Measurements from ENCODE around the gene ABCB10. TPM values are rescaled to one million over a fixed set of nuclear protein-coding genes. Genes with fewer than 3 reads are reported as not detected.

ABCB10 gene
- total and polyA plus RNA-seq, 4 donors: 6.2 to 190 (median 11.5) TPM

GRCh38 chr1:229508823-229509337, 49.6 kb downstream of the ABCB10 start:
- Histone ChIP-seq H3K36me3 (ENCODE audit: control insufficient read depth in 4 of 4, insufficient read depth in 3 of 4, low read depth in 1 of 4, low read length in 3 of 4) (peaks cover 0 to 7% (median 0%) of the 10 kb centered on the region in 4 donors), H3K27ac (ENCODE audit: low read depth in 1 of 2, low read length in 2 of 2) (peak overlapping the region; percentile 78 to 96), H3K9ac (ENCODE audit: low read depth in 1 of 2, low read length in 2 of 2) (peak overlapping the region; percentile 88 to 96), H3K27me3 (ENCODE audit: control insufficient read depth in 4 of 4, insufficient read depth in 4 of 4, low read length in 3 of 4) (no peaks in the 10 kb centered on the region), H3K4me1 (ENCODE audit: control insufficient read depth in 4 of 4, insufficient read depth in 4 of 4, low read length in 3 of 4) (peaks cover 0 to 25% (median 15%) of the 10 kb centered on the region in 4 donors), H3K9me3 (ENCODE audit: control insufficient read depth in 4 of 4, low read length in 3 of 4) (no peaks in the 10 kb centered on the region), H3K4me3 (ENCODE audit: low read depth in 1 of 3, low read length in 3 of 3) (peak overlapping the region; percentile 88 to 96 (median 89))
- DNase-seq (ENCODE audit: low spot score): no peak
- TF ChIP-seq JUND (IDR thresholded peaks at IDR 0.05): no peak
- TF ChIP-seq ATF3 (IDR thresholded peaks at IDR 0.05): no peak
- TF ChIP-seq SP1 (IDR thresholded peaks at IDR 0.05): no peak
- TF ChIP-seq EGR1 (IDR thresholded peaks at IDR 0.05; ENCODE audit: low read depth in 2 of 2): no peak
- TF ChIP-seq FOXA1 (IDR thresholded peaks at IDR 0.05): no peak
- no peak for TF ChIP-seq NR2F2 (IDR thresholded peaks at IDR 0.05)
- no peak for TF ChIP-seq RAD21 (IDR thresholded peaks at IDR 0.05)
- TF ChIP-seq MAX (IDR thresholded peaks at IDR 0.05): no peak
- TF ChIP-seq FOXA2 (IDR thresholded peaks at IDR 0.05): no peak
- no peak for TF ChIP-seq GABPA (IDR thresholded peaks at IDR 0.05 in 1 of 2, conservative IDR thresholded peaks at IDR 0.05 in 1 of 2)
- no peak for TF ChIP-seq ZBTB33 (IDR thresholded peaks at IDR 0.05)
- TF ChIP-seq REST (IDR thresholded peaks at IDR 0.05): no peak
- no peak for TF ChIP-seq HNF4A (conservative IDR thresholded peaks at IDR 0.05)
- TF ChIP-seq TAF1 (conservative IDR thresholded peaks at IDR 0.05): no peak
- TF ChIP-seq CTCF (IDR thresholded peaks at IDR 0.05; ENCODE audit: low read depth, low read length, missing input control): no peak
- WGBS: 88% methylated on average over 7 of the region's 7 CpGs
